Measurements from ENCODE around the gene PAX5. TPM values are rescaled to one million over a fixed set of nuclear protein-coding genes. Genes with fewer than 3 reads are reported as not detected.

The PAX5 gene
- total RNA-seq, 3 donors from 2014 or later = 0.29 to 0.32 TPM; not detected in 1

DNA sequence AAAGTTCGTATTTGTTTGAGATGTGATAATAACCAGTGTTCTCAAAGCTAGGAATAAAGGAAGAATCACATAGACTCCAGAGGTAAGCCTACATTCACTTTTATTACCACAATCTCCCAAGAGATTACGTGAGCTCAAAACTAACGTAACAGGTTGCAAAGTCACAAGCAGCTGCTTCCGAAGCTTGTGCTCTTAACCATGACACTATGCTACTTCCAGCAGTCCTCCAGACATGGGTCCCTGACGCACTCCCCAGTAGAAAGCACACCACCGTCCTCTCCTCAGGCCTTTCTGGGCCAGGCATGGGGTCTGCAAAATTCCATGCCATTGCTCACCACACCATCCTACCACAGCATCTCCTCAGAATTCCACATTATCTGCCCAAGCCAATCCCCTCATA, 84.6 kb downstream of the PAX5 start:
- TF ChIP-seq, protein P1, sequence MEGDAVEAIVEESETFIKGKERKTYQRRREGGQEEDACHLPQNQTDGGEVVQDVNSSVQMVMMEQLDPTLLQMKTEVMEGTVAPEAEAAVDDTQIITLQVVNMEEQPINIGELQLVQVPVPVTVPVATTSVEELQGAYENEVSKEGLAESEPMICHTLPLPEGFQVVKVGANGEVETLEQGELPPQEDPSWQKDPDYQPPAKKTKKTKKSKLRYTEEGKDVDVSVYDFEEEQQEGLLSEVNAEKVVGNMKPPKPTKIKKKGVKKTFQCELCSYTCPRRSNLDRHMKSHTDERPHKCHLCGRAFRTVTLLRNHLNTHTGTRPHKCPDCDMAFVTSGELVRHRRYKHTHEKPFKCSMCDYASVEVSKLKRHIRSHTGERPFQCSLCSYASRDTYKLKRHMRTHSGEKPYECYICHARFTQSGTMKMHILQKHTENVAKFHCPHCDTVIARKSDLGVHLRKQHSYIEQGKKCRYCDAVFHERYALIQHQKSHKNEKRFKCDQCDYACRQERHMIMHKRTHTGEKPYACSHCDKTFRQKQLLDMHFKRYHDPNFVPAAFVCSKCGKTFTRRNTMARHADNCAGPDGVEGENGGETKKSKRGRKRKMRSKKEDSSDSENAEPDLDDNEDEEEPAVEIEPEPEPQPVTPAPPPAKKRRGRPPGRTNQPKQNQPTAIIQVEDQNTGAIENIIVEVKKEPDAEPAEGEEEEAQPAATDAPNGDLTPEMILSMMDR (IDR thresholded peaks at IDR 0.05) = no peak
- no peak for DNase-seq
- no peak overlapping the region for H3K4me3 ChIP-seq
- no peaks in the 10 kb centered on the region for H3K4me1 ChIP-seq (ENCODE audit: low read depth)
- no peaks in the 10 kb centered on the region for H3K9me3 ChIP-seq
- ATAC-seq = no peak
- intact Hi-C loops (cut with DNase I, micrococcal nuclease) = no loop called here
- no peaks in the 10 kb centered on the region for H3K36me3 ChIP-seq (ENCODE audit: low read depth)

DNA sequence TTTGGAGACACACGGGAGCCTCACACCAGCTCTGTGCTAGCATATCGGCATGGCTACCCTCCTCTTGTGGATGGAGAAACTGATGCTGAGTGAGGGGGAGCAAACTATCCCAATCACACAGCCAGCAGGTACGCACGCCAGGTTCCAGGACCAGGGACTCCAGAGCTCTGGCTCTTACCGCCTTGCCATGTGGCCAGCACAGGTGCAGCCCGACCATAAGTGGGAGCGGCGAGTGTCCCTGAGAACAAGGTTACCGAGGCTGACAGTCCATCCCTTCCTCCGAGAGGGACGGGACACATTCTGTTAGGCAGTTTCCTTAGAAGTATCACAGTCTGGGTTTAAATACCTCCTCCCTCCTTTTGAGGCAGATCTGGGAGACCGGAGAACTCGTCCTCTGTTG, 86.0 kb downstream of the PAX5 start:
- H3K4me3 ChIP-seq = no peak overlapping the region
- no peaks in the 10 kb centered on the region for H3K4me1 ChIP-seq (ENCODE audit: low read depth)
- intact Hi-C loops (cut with DNase I, micrococcal nuclease) = no loop called here
- H3K36me3 ChIP-seq (ENCODE audit: low read depth) = no peaks in the 10 kb centered on the region
- H3K9me3 ChIP-seq = no peaks in the 10 kb centered on the region
- DNase-seq (no peak), ATAC-seq (no peak)
- TF ChIP-seq, protein P1 (IDR thresholded peaks at IDR 0.05) = no peak

DNA sequence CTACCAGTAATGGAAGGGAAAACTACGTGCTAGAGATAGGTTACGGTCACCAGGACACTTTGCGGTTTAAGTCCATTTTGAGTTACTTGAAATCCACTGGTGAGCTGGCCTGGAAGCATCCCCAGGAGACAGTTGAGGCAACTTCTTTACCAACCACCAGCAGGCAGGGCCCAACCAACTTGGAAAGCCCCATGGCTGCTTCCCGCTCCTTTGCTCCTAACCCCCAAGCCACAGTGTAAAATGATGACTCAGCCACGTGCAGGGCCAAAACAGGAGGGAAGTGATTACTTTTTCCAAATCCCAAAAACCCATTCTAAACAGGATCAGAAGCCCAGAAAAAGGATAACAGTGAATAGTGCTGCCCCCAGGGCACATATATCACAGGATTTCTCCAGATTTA, 87.4 kb downstream of the PAX5 start:
- DNase-seq (no peak), ATAC-seq (no peak)
- Histone ChIP-seq H3K36me3 (ENCODE audit: low read depth) (no peaks in the 10 kb centered on the region), H3K4me1 (ENCODE audit: low read depth) (no peaks in the 10 kb centered on the region), H3K4me3 (no peak overlapping the region), H3K9me3 (no peaks in the 10 kb centered on the region)
- TF ChIP-seq, protein P1 (IDR thresholded peaks at IDR 0.05) = no peak
- intact Hi-C loops (cut with DNase I, micrococcal nuclease) = no loop called here

DNA sequence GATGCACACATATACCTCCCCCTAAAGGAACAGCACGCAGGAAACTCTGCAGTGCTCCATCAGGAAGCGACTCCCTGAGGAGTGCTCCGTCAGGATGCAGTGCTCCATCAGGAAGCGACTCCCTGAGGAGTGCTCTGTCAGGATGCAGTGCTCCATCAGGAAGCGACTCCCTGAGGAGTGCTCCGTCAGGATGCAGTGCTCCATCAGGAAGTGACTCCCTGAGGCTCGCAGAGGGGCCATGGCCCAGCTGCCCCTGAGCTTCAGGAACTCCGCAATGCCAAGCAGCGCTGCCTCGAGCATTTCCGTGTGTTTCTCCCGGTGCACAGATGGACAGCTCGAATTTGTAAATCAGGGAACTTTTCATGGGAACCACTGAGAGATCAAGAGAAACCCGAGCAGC, 88.1 kb downstream of the PAX5 start:
- DNase-seq (no peak), ATAC-seq (no peak)
- intact Hi-C loops (cut with DNase I, micrococcal nuclease) = no loop called here
- Histone ChIP-seq H3K9me3 (no peaks in the 10 kb centered on the region), H3K4me3 (no peak overlapping the region), H3K4me1 (ENCODE audit: low read depth) (no peaks in the 10 kb centered on the region), H3K36me3 (ENCODE audit: low read depth) (no peaks in the 10 kb centered on the region)
- TF ChIP-seq, protein P1 (IDR thresholded peaks at IDR 0.05) = no peak

DNA sequence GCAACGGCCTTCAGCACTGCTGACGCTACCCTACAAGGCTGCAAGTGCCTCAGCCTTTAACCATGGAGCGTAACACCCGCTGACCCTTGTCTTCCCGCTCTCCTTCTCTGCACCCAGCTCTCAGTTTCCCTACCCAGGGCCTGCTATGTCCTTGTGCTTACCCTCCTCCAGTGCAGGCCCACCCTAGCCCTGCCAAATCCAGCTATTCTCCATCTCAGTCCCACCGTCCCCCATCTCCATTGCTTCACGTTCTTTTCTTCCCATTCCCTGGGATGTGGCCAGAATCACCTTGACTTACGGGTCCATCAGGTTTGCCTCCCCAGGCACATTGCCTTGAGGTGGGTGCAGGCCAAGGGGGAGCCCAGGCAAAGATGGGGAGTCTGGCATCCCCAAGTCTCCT, 91.2 kb downstream of the PAX5 start:
- no peaks in the 10 kb centered on the region for H3K9me3 ChIP-seq
- TF ChIP-seq, protein P1 (IDR thresholded peaks at IDR 0.05) = no peak
- no peaks in the 10 kb centered on the region for H3K4me1 ChIP-seq (ENCODE audit: low read depth)
- intact Hi-C loops (cut with DNase I, micrococcal nuclease) = no loop called here
- H3K4me3 ChIP-seq = no peak overlapping the region
- H3K36me3 ChIP-seq (ENCODE audit: low read depth) = no peaks in the 10 kb centered on the region
- ATAC-seq (no peak), DNase-seq (no peak)

DNA sequence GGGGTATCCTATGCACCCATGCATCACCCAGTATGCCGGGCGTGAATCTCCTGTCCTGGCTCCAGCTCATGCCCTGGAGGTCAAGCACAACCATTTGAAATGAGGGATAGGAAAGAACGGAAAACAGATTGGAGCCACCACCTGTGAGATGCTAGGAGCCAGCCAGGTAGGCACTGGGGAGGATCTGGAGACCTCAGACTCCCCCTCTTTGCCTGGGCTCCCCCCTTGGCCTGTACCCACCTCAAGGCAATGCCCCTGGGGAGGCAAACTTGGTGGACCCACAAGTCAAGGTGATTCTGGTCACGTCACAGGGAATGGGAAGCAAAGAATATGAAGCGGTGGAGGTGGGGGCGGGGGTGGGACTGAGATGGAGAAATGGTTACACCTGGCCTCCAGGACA, 92.6 kb downstream of the PAX5 start:
- intact Hi-C loops (cut with DNase I, micrococcal nuclease) = no loop called here
- no peaks in the 10 kb centered on the region for H3K4me1 ChIP-seq (ENCODE audit: low read depth)
- TF ChIP-seq, protein P1 (IDR thresholded peaks at IDR 0.05) = no peak
- H3K4me3 ChIP-seq = no peak overlapping the region
- no peak for ATAC-seq
- no peak for DNase-seq
- H3K9me3 ChIP-seq = no peaks in the 10 kb centered on the region
- no peaks in the 10 kb centered on the region for H3K36me3 ChIP-seq (ENCODE audit: low read depth)

Data from mucosa of descending colon (tissue), 3 donors.